Mucosa of descending colon (tissue), 3 donors: ENCODE results near the gene PRTFDC1. TPM values are rescaled to one million over a fixed set of nuclear protein-coding genes. Genes with fewer than 3 reads are reported as not detected.
A peak's percentile ranks its signal among the peaks of the same experiment; 100 is the strongest.

Experiments
- ATAC-seq: fragments of 200-7000 bp; cut with Tn5 transposase; one replicate; pipeline ENCODE4 v1.9.1; 2020; ENCODE audit warnings: mild to moderate bottlenecking, moderate library complexity
- DNase-seq, 3 donors: peaks; one replicate each; pipeline ENCODE4 v3.0.0-alpha.2; 2020
- H3K36me3 ChIP-seq: fragments of 200-600 bp; one replicate; pipeline ENCODE4 v1.8.0; 2021; ENCODE audit warnings: low read depth, mild to moderate bottlenecking
- H3K4me1 ChIP-seq: fragments of 200-600 bp; one replicate; pipeline ENCODE4 v1.8.0; 2021; ENCODE audit warnings: low read depth, mild to moderate bottlenecking
- H3K4me3 ChIP-seq: fragments of 200-600 bp; one replicate; pipeline ENCODE4 v1.8.0; 2021; ENCODE audit warnings: mild to moderate bottlenecking
- H3K9me3 ChIP-seq: fragments of 200-600 bp; one replicate; pipeline ENCODE4 v1.8.0; 2021; ENCODE audit warnings: mild to moderate bottlenecking
- intact Hi-C, 2 donors: fragments of 100-400 bp; cut with DNase I in 1 of 2; cut with micrococcal nuclease in 1 of 2; formaldehyde crosslinking; loops; one replicate each; pipeline versions ENCODE4 v1.11.0 to v1.11.1; 2022; cut with DNase I, micrococcal nuclease
- total RNA-seq, 3 donors: library from RNA; stranded (reverse); fragmentation: NEBNext Ultra II Directional in 2 of 3; extraction: Animal tissue kit (Norgen Biotek cat#: 25700) in 2 of 3; gene quantifications; one replicate each; pipeline versions ENCODE4 v1.2.1 to v1.2.4, GENCODE V29; 2021 to 2023
- TF ChIP-seq, protein P1 (sequence below): fragments of 200-600 bp; IDR thresholded peaks from one replicate; pipeline ENCODE4 v1.8.0; 2022; ENCODE audit warnings: antibody characterized with exemption, mild to moderate bottlenecking
- donor health status: DM: no; HTN: no; CAD: no; lungs with moderate emphysema.
- donor health status: DM: no; HTN: no; CAD: no.
- donor health status: DM: no; HTN: yes; CAD: no.

Gene PRTFDC1
- total RNA-seq, 3 donors from 2014 or later: 6.1 to 11.9 (median 6.9) TPM

DNA sequence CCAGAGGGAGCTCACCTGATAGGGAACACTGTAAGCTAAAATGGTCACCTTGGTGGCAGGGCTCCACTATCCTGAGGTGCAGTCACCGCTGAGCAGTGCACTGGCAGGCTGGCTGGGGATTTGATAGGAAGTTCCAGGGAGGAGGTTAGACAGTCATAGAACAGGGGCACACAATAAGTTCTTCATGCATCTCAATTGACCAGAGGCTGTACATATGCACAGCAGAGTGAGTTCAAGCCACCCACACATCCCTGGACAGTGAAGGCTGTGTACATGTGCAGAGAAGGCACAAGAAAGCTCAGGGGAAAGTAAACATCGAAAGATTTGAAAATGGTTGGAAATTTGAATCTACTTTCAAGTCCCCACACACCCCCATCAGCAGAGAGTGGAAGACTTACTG is 13.9 kb downstream of the PRTFDC1 start:
- DNase-seq (no peak), ATAC-seq (no peak)
- H3K4me3 ChIP-seq: no peak overlapping the region
- no peaks in the 10 kb centered on the region for H3K4me1 ChIP-seq
- H3K36me3 ChIP-seq: no peaks in the 10 kb centered on the region
- intact Hi-C loops: no loop called here
- no peaks in the 10 kb centered on the region for H3K9me3 ChIP-seq
- TF ChIP-seq, protein P1, sequence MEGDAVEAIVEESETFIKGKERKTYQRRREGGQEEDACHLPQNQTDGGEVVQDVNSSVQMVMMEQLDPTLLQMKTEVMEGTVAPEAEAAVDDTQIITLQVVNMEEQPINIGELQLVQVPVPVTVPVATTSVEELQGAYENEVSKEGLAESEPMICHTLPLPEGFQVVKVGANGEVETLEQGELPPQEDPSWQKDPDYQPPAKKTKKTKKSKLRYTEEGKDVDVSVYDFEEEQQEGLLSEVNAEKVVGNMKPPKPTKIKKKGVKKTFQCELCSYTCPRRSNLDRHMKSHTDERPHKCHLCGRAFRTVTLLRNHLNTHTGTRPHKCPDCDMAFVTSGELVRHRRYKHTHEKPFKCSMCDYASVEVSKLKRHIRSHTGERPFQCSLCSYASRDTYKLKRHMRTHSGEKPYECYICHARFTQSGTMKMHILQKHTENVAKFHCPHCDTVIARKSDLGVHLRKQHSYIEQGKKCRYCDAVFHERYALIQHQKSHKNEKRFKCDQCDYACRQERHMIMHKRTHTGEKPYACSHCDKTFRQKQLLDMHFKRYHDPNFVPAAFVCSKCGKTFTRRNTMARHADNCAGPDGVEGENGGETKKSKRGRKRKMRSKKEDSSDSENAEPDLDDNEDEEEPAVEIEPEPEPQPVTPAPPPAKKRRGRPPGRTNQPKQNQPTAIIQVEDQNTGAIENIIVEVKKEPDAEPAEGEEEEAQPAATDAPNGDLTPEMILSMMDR: no peak

- Histone ChIP-seq H3K4me3 (no peak overlapping the region), H3K4me1 (no peaks in the 10 kb centered on the region), H3K9me3 (no peaks in the 10 kb centered on the region), H3K36me3 (no peaks in the 10 kb centered on the region)
- DNase-seq (no peak), ATAC-seq (no peak)
- TF ChIP-seq, protein P1: no peak
- intact Hi-C loops: no loop called here
Measured at GRCh38 chr10:24938076-24938475, 14.3 kb downstream of the PRTFDC1 start.

- peak; percentile 64 for ATAC-seq
- TF ChIP-seq, protein P1: no peak
Measured at GRCh38 chr10:24935504-24936292, 16.7 kb downstream of the PRTFDC1 start.

GRCh38 chr10:24931236-24931635 is 21.2 kb downstream of the PRTFDC1 start:
- DNase-seq (no peak), ATAC-seq (no peak)
- H3K36me3 ChIP-seq: no peaks in the 10 kb centered on the region
- no peak overlapping the region for H3K4me3 ChIP-seq
- no peaks in the 10 kb centered on the region for H3K4me1 ChIP-seq
- TF ChIP-seq, protein P1: no peak
- no peaks in the 10 kb centered on the region for H3K9me3 ChIP-seq
- intact Hi-C loops: no loop called here

More at GRCh38 chr10:24935504-24936292, 16.7 kb downstream of the PRTFDC1 start:
- H3K4me3 ChIP-seq: no peak overlapping the region
- H3K36me3 ChIP-seq: no peaks in the 10 kb centered on the region
- H3K4me1 ChIP-seq: no peaks in the 10 kb centered on the region
- DNase-seq: no peak
- intact Hi-C loops: no loop called here
- H3K9me3 ChIP-seq: no peaks in the 10 kb centered on the region

DNA sequence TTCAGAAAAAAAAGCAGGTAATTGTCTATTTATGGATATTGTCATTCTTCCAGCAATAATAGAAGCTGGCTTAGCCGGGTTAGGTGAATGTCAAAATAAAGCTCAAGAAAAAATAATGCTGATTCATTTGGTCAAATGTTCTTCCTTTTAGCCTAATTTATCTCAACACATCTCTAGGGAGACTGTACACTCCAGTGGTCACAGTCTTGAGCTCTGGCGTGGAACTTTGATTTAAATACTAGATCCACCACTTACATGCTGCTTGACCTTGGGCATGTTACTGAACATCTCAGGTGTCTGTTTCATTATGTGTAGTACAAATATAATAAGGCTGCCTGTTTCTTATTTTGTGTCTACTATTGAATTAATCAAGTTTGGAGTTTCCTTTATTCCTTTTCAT is 22.0 kb downstream of the PRTFDC1 start:
- ATAC-seq: no peak
- DNase-seq: no peak
- TF ChIP-seq, protein P1: no peak
- Histone ChIP-seq H3K36me3 (no peaks in the 10 kb centered on the region), H3K4me1 (no peaks in the 10 kb centered on the region), H3K4me3 (no peak overlapping the region), H3K9me3 (no peaks in the 10 kb centered on the region)
- intact Hi-C loops: no loop called here
